NCI-H1436 (cell line): Measurements from ENCODE around the gene NKD2.
A peak's percentile ranks its signal among the peaks of the same experiment; 100 is the strongest.
"Not testable (repeated sequence)": the region's sequence is repeated elsewhere in the genome, so short reads cannot be mapped to it uniquely, and the experiment has no call there.

Experiments used
- DNase-seq: peaks from one replicate; lab custom pipeline; 2025; lab: John Stamatoyannopoulos, UW

Gene NKD2

GRCh38 chr5:1000831-1001230 is 7.8 kb upstream of the NKD2 start:
- not testable (repeated sequence) for DNase-seq

GRCh38 chr5:1001406-1002270 is 7.0 kb upstream of the NKD2 start:
- no peak for DNase-seq

- no peak for DNase-seq
These were observed 6.4 kb upstream of the NKD2 start for GRCh38 chr5:1002271-1002546.

GRCh38 chr5:1002836-1003235 is 5.8 kb upstream of the NKD2 start:
- DNase-seq = no peak

- DNase-seq = peak; percentile 83
These were observed 5.2 kb upstream of the NKD2 start for GRCh38 chr5:1003296-1003937.

- DNase-seq = no peak
These were observed 3.9 kb upstream of the NKD2 start for GRCh38 chr5:1004461-1005248.

- no peak for DNase-seq
These were observed 3.3 kb upstream of the NKD2 start for GRCh38 chr5:1005249-1005851.

- no peak for DNase-seq
These were observed 2.5 kb upstream of the NKD2 start for GRCh38 chr5:1005904-1006655.

- no peak for DNase-seq
These were observed 1.9 kb upstream of the NKD2 start for GRCh38 chr5:1006656-1007071.

GRCh38 chr5:1007221-1007680 is 1.4 kb upstream of the NKD2 start:
- DNase-seq = no peak

- no peak for DNase-seq
These were observed 736 bp upstream of the NKD2 start for GRCh38 chr5:1007681-1008450.

GRCh38 chr5:1009359-1010180 is 968 bp downstream of the NKD2 start:
- DNase-seq = no peak

- no peak for DNase-seq
These were observed 1.5 kb downstream of the NKD2 start for GRCh38 chr5:1010181-1010510.

GRCh38 chr5:1010641-1011046 is 2.0 kb downstream of the NKD2 start:
- no peak for DNase-seq

- DNase-seq = peak; percentile 71
These were observed 2.6 kb downstream of the NKD2 start for GRCh38 chr5:1011226-1011631.

- DNase-seq = no peak
These were observed 3.2 kb downstream of the NKD2 start for GRCh38 chr5:1011741-1012312.

- DNase-seq = no peak
These were observed 3.8 kb downstream of the NKD2 start for GRCh38 chr5:1012313-1012841.

- DNase-seq = no peak
These were observed 4.3 kb downstream of the NKD2 start for GRCh38 chr5:1012900-1013237.

- no peak for DNase-seq
These were observed 4.8 kb downstream of the NKD2 start for GRCh38 chr5:1013238-1013947.
